Kidney glomerular epithelial cell (primary cell): Measurements from ENCODE around the gene ARG1.

Experiments used
- DNase-seq: peaks from one replicate; lab custom pipeline; 2025; lab: John Stamatoyannopoulos, UW

ARG1 gene

GRCh38 chr6:131586543-131586942, 13.5 kb downstream of the ARG1 start:
- no peak for DNase-seq

DNA sequence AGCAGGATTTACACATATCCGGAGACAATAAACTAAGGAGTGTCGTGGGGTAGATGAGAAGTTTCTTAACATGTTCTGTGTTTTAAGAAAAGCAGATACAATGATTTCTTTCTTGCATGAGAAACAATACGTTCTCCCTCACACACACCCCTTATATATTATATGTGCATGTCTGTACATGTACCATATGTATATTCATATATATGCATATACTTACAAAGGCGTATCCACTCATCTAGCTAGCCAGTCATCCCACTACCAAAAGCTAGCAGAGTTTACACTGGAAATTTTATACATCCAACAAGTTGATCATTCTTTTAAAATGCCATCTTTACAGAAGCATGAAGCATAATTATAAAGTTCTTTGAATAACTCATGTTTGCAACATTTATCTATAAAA, 14.9 kb downstream of the ARG1 start:
- no peak for DNase-seq

GRCh38 chr6:131588643-131589042, 15.6 kb downstream of the ARG1 start:
- DNase-seq: no peak

DNA sequence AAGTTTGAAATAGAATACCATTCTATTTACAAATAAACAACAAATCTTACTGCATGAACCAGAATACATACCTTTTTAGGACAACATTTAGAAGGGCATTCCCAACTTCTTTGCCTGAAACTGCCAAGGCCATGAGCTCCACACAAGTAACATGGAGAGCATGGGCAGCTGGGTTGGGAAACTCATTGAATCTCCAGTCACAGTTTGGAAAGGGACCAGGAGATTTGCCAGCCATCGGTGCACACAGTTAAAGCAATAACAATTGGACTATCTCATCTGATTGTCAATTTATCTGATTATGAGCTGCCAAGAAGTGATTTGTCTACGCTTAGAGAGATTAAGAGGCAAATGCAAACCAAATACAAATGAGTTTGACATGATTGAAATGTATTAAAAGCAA, 19.9 kb downstream of the ARG1 start:
- no peak for DNase-seq

GRCh38 chr6:131594074-131594473, 21.0 kb downstream of the ARG1 start:
- no peak for DNase-seq

GRCh38 chr6:131597446-131597845, 24.4 kb downstream of the ARG1 start:
- peak; percentile 5 for DNase-seq

GRCh38 chr6:131600716-131601115, 27.7 kb downstream of the ARG1 start:
- DNase-seq: no peak

DNA sequence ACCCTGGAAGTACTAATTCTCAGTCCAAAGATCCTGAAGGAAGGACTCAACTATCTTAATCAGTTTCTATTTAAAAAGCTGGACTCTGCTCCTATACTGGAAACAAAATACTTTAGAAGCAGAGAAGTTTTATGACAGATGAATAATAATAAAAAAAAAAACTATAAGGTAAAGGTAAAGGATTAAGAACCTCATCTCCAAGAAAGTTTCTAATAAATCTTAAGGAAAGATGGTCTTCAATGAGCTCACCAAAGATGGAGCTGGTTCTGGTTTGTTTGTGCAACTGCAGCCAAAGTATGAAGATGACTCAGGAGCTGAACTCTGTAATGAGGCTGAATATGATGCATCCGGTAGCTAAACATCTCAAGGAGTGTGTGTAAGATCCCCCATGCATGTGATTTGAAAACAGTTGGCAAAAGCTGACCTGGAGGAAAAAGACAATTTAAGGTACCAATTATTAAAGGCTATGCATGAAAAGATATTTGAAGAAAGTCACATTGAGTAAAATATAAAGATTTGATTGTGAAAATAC, 29.8 kb downstream of the ARG1 start:
- peak; percentile 88 for DNase-seq

GRCh38 chr6:131613296-131613925, 40.4 kb downstream of the ARG1 start:
- no peak for DNase-seq

GRCh38 chr6:131615275-131615674, 42.2 kb downstream of the ARG1 start:
- no peak for DNase-seq

- DNase-seq: peak; percentile 88
Measured at GRCh38 chr6:131627724-131628682, 55.0 kb downstream of the ARG1 start, which contains the start of gene MED23. Gene MED23, minus strand, starts transcription at chr6:131628242. Its CDS starts 193 bp downstream, at chr6:131628049.

DNA sequence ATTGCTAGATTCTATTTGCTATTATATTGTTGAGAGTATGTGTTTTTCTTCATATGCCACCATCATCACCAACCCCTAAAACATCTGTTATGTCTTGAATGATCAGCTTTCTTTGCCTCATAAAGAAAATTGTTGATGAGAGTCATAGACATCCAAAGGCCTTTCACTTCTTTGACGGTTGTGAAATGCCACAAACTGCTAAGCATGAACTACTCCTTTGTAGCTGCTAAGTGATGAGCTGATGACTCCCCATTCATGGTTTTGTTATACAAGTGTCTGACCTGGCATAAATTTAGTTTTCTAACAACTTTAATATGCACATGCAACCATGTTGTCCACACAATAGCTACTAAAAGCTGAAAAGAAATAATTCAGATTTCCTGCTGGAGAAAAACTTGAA, 55.7 kb downstream of the ARG1 start:
- DNase-seq: no peak

DNA sequence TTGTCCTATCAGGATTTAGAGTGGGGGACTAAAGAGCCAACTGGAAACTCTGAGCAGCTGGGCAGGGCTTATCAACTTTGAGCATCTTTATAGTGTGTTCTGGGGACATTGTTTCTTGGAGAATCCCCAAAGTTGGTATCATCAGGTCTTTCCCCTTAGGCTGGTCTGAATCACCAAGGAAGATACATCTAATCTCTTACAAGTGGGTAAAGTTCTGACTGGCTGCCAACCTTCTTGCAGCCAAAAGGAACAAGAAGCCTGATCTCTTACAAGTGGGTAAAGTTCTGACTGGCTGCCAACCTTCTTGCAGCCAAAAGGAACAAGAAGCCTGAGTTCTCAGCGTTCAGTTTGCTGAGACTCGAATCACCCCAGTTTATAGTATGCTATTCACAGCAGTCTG, 56.6 kb downstream of the ARG1 start:
- DNase-seq: no peak

GRCh38 chr6:131631625-131632289, 58.7 kb downstream of the ARG1 start:
- no peak for DNase-seq
